K562 (cell line): Measurements from ENCODE around the gene SPATS2. TPM values are rescaled to one million over a fixed set of nuclear protein-coding genes. Genes with fewer than 3 reads are reported as not detected.

Experiments
- ARHGAP35 ChIP-seq: fragments of 450-650 bp; IDR thresholded peaks from 2 replicates; pipeline ENCODE4 v1.6.1; 2018; ENCODE audit not compliant: partially characterized antibody
- CREM ChIP-seq: IDR thresholded peaks from 2 replicates; pipeline ENCODE4 v1.6.1; 2014; ENCODE audit warnings: antibody characterized with exemption, low read depth
- DPF2 ChIP-seq: fragments of 450-650 bp; IDR thresholded peaks from 2 replicates; pipeline ENCODE4 v1.6.1; 2016
- HNRNPL ChIP-seq: fragments of 200-400 bp; formaldehyde crosslinking; IDR thresholded peaks from 2 replicates; pipeline ENCODE4 v1.6.1; 2017; ENCODE audit warnings: low read depth, mild to moderate bottlenecking, low read length
- MAX ChIP-seq: sonication (generic); formaldehyde crosslinking; IDR thresholded peaks from 2 replicates; pipeline ENCODE4 v1.9.0; 2022; ENCODE audit warnings: mild to moderate bottlenecking, missing genetic modification reagents
- MYBL2 ChIP-seq, 2 experiments: fragments of 450-650 bp in 1 of 2; sonication (generic) in 1 of 2; formaldehyde crosslinking in 1 of 2; IDR thresholded peaks; 2 replicates each; pipeline versions ENCODE4 v1.6.1 to v1.8.1; 2017 to 2022; ENCODE audit warnings: borderline replicate concordance in 1 of 2, inconsistent platforms in 1 of 2, low read depth in 1 of 2, mild to moderate bottlenecking in 1 of 2, missing genetic modification reagents in 1 of 2, moderate library complexity in 1 of 2
- NCOA2 ChIP-seq, 2 experiments: fragments of 450-650 bp; IDR thresholded peaks; 2 replicates each; pipeline ENCODE4 v1.6.1; 2018; ENCODE audit warnings: mild to moderate bottlenecking in 2 of 2, moderate library complexity in 1 of 2; ENCODE audit not compliant: partially characterized antibody in 2 of 2
- NFE2 ChIP-seq: IDR thresholded peaks from 2 replicates; pipeline ENCODE4 v1.6.1; 2014; ENCODE audit warnings: antibody characterized with exemption, low read depth
- RBBP5 ChIP-seq: fragments of 200-600 bp; sonication (generic); IDR thresholded peaks from 2 replicates; pipeline ENCODE4 v1.6.1; 2012; ENCODE audit warnings: borderline replicate concordance, mild to moderate bottlenecking, low read length, control low read depth, inconsistent platforms; ENCODE audit not compliant: insufficient read depth, poor library complexity, severe bottlenecking
- SRSF1 ChIP-seq: fragments of 200-400 bp; formaldehyde crosslinking; IDR thresholded peaks from 2 replicates; pipeline ENCODE4 v1.6.1; 2017; ENCODE audit warnings: mild to moderate bottlenecking, low read depth, low read length, moderate library complexity
- STAT5A ChIP-seq: IDR thresholded peaks from 2 replicates; pipeline ENCODE4 v1.6.1; 2012; ENCODE audit warnings: low read length, inconsistent platforms, borderline replicate concordance
- SUPT5H ChIP-seq: fragments of 450-650 bp; IDR thresholded peaks from 2 replicates; pipeline ENCODE4 v1.6.1; 2016
- THRA ChIP-seq: fragments of 450-650 bp; IDR thresholded peaks from 2 replicates; pipeline ENCODE4 v1.6.1; 2017; ENCODE audit warnings: mild to moderate bottlenecking, moderate library complexity
- USF2 ChIP-seq: sonication (generic); formaldehyde crosslinking; IDR thresholded peaks from 2 replicates; pipeline ENCODE4 v1.5.0; 2020; ENCODE audit warnings: missing genetic modification reagents
- polyA plus RNA-seq, 8 experiments: library from polyadenylated mRNA; depleted of rRNA in 4 of 8; stranded (reverse) in 5 of 8; unstranded in 3 of 8; fragments of >200 nt; fragmentation: Nextera tagmentation in 2 of 8; fragmentation: Illumina TruSeq in 1 of 8; extraction: Ambion mirVana in 2 of 8; extraction: Trizol in 1 of 8; gene quantifications; 2 replicates each; pipeline versions ENCODE4 v1.2.1 to v1.2.3, GENCODE V29; 2011 to 2014; ENCODE audit warnings: inconsistent platforms in 1 of 8, missing spikeins in 1 of 8
- total RNA-seq, 7 experiments: library from RNA; depleted of rRNA in 6 of 7; stranded (reverse); fragments of >200 nt in 6 of 7; fragmentation: Illumina TruSeq in 2 of 7; extraction: Trizol in 2 of 7; gene quantifications; 2 replicates each; pipeline versions ENCODE4 v1.2.1 to v1.2.3, GENCODE V29; 2011 to 2021; ENCODE audit warnings: low replicate concordance in 1 of 7
- TF ChIP-seq, protein P1 (sequence below), 2 experiments: fragments of 450-650 bp in 1 of 2; sonication (generic) in 1 of 2; formaldehyde crosslinking in 1 of 2; IDR thresholded peaks; 2 replicates each; pipeline versions ENCODE4 v1.7.1 to v1.9.0; 2016 to 2022; ENCODE audit warnings: inconsistent platforms in 1 of 2, mild to moderate bottlenecking in 1 of 2, missing genetic modification reagents in 1 of 2

The SPATS2 gene
- total and polyA plus RNA-seq, 9 of the 15 experiments (the other 6 are each of a cell fraction or from before 2014, with no cell fraction given), result 5.4 to 48.2 (median 17.5) TPM

GRCh38 chr12:49366652-49367380 lies 446 bp upstream of the SPATS2 start (continued):
- TF ChIP-seq, protein P1, sequence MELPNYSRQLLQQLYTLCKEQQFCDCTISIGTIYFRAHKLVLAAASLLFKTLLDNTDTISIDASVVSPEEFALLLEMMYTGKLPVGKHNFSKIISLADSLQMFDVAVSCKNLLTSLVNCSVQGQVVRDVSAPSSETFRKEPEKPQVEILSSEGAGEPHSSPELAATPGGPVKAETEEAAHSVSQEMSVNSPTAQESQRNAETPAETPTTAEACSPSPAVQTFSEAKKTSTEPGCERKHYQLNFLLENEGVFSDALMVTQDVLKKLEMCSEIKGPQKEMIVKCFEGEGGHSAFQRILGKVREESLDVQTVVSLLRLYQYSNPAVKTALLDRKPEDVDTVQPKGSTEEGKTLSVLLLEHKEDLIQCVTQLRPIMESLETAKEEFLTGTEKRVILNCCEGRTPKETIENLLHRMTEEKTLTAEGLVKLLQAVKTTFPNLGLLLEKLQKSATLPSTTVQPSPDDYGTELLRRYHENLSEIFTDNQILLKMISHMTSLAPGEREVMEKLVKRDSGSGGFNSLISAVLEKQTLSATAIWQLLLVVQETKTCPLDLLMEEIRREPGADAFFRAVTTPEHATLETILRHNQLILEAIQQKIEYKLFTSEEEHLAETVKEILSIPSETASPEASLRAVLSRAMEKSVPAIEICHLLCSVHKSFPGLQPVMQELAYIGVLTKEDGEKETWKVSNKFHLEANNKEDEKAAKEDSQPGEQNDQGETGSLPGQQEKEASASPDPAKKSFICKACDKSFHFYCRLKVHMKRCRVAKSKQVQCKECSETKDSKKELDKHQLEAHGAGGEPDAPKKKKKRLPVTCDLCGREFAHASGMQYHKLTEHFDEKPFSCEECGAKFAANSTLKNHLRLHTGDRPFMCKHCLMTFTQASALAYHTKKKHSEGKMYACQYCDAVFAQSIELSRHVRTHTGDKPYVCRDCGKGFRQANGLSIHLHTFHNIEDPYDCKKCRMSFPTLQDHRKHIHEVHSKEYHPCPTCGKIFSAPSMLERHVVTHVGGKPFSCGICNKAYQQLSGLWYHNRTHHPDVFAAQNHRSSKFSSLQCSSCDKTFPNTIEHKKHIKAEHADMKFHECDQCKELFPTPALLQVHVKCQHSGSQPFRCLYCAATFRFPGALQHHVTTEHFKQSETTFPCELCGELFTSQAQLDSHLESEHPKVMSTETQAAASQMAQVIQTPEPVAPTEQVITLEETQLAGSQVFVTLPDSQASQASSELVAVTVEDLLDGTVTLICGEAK (IDR thresholded peaks at IDR 0.05), result peak; percentile 54; the same call in 1 of the 2 replicates
- TF ChIP-seq, protein P1 (CRISPR knock-in tag; IDR thresholded peaks at IDR 0.05), result no peak
- TF ChIP-seq SRSF1 (no peak), RBBP5 (peak; percentile 80), MYBL2 (IDR thresholded peaks at IDR 0.05; ENCODE audit: low read depth) (no peak), MYBL2 (CRISPR knock-in tag; IDR thresholded peaks at IDR 0.05; ENCODE audit: borderline replicate concordance) (no peak), ARHGAP35 (no peak), SUPT5H (peak; percentile 97), HNRNPL (peak; percentile 61; the same call in 1 of the 2 replicates), MAX (CRISPR knock-in tag) (peak; percentile 67), STAT5A (no peak), THRA (no peak), USF2 (CRISPR knock-in tag) (no peak), NFE2 (no peak), CREM (peak; percentile 39), DPF2 (peak; percentile 53; the same call in 1 of the 2 replicates), NCOA2 (IDR thresholded peaks at IDR 0.05; ENCODE audit: partially characterized antibody in 2 of 2) (no peak)
